K562 (cell line): ENCODE data around the gene BAIAP3. TPM values are rescaled to one million over a fixed set of nuclear protein-coding genes. Genes with fewer than 3 reads are reported as not detected.
A peak's percentile ranks its signal among the peaks of the same experiment; 100 is the strongest.

ENCODE experiments used
- ARHGAP35 ChIP-seq: fragments of 450-650 bp; IDR thresholded peaks from 2 replicates; pipeline ENCODE4 v1.6.1; 2018; ENCODE audit not compliant: partially characterized antibody
- CC2D1A ChIP-seq: fragments of 450-650 bp; IDR thresholded peaks from 2 replicates; pipeline ENCODE4 v1.6.1; 2017; ENCODE audit warnings: mild to moderate bottlenecking
- DDX20 ChIP-seq: fragments of 450-650 bp; IDR thresholded peaks from 2 replicates; pipeline ENCODE4 v1.6.1; 2016; ENCODE audit warnings: missing genetic modification characterization, low read depth, mild to moderate bottlenecking, missing compliant biosample characterization, moderate library complexity
- ESRRB ChIP-seq: fragments of 250-450 bp; sonication (Bioruptor Pico); IDR thresholded peaks from 2 replicates; pipeline ENCODE4 v1.5.0; 2020; ENCODE audit warnings: mild to moderate bottlenecking, moderate library complexity, borderline replicate concordance
- FOXK1 ChIP-seq: sonication (generic); formaldehyde crosslinking; IDR thresholded peaks from 2 replicates; pipeline ENCODE4 v1.8.0; 2022; ENCODE audit warnings: missing genetic modification reagents, mild to moderate bottlenecking, borderline replicate concordance
- GTF2E2 ChIP-seq: fragments of 200-800 bp; sonication (Bioruptor generic); IDR thresholded peaks from 2 replicates; pipeline ENCODE4 v1.6.1; 2016; ENCODE audit warnings: missing genetic modification characterization, missing compliant biosample characterization
- HMG20A ChIP-seq: fragments of 450-650 bp; formaldehyde crosslinking; conservative IDR thresholded peaks from 2 replicates; pipeline ENCODE4 v1.4.0; 2020; ENCODE audit warnings: mild to moderate bottlenecking, mixed read lengths
- KLF13 ChIP-seq: fragments of 450-650 bp; IDR thresholded peaks from 2 replicates; pipeline ENCODE4 v1.6.1; 2016; ENCODE audit warnings: missing genetic modification characterization, low read depth, mild to moderate bottlenecking, missing compliant biosample characterization, moderate library complexity, borderline replicate concordance
- LARP7 ChIP-seq: fragments of 450-650 bp; IDR thresholded peaks from 2 replicates; pipeline ENCODE4 v1.6.1; 2016
- MED1 ChIP-seq: sonication (generic); formaldehyde crosslinking; IDR thresholded peaks from 2 replicates; pipeline ENCODE4 v1.8.1; 2023; ENCODE audit warnings: missing genetic modification reagents, borderline replicate concordance
- MEIS2 ChIP-seq: fragments of 450-650 bp; IDR thresholded peaks from 2 replicates; pipeline ENCODE4 v1.6.1; 2014; ENCODE audit warnings: mild to moderate bottlenecking; ENCODE audit not compliant: partially characterized antibody
- NFE2L1 ChIP-seq: fragments of 450-650 bp; IDR thresholded peaks from 2 replicates; pipeline ENCODE4 v1.6.1; 2016; ENCODE audit warnings: missing genetic modification characterization, low read depth, mild to moderate bottlenecking, missing compliant biosample characterization, moderate library complexity, borderline replicate concordance
- PHTF2 ChIP-seq: fragments of 250-450 bp; sonication (Bioruptor Pico); IDR thresholded peaks from 2 replicates; pipeline ENCODE4 v1.5.0; 2021; ENCODE audit warnings: mild to moderate bottlenecking
- PURB ChIP-seq: sonication (generic); formaldehyde crosslinking; IDR thresholded peaks from 2 replicates; pipeline ENCODE4 v1.9.0; 2021; ENCODE audit warnings: low read depth, mild to moderate bottlenecking, missing genetic modification reagents
- TFAM ChIP-seq: fragments of 250-450 bp; sonication (Bioruptor Pico); conservative IDR thresholded peaks from 2 replicates; pipeline ENCODE4 v1.5.0; 2021; ENCODE audit warnings: mild to moderate bottlenecking, moderate library complexity
- TRIM28 ChIP-seq: fragments of 450-650 bp; IDR thresholded peaks from 2 replicates; pipeline ENCODE4 v1.6.1; 2017
- XRCC3 ChIP-seq: fragments of 450-650 bp; IDR thresholded peaks from 2 replicates; pipeline ENCODE4 v1.6.1; 2017; ENCODE audit warnings: mild to moderate bottlenecking, moderate library complexity
- ZBTB8A ChIP-seq: fragments of 450-650 bp; IDR thresholded peaks from 2 replicates; pipeline ENCODE4 v1.6.1; 2018; ENCODE audit warnings: mild to moderate bottlenecking, moderate library complexity; ENCODE audit not compliant: partially characterized antibody
- ZC3H11A ChIP-seq: IDR thresholded peaks from 2 replicates; pipeline ENCODE4 v1.6.1; 2012; ENCODE audit warnings: low read depth, low read length, improper control_type of control experiment
- ZNF143 ChIP-seq: sonication (generic); formaldehyde crosslinking; IDR thresholded peaks from 2 replicates; pipeline ENCODE4 v1.9.0; 2022; ENCODE audit warnings: mild to moderate bottlenecking, missing genetic modification reagents
- ZNF212 ChIP-seq: fragments of 450-650 bp; formaldehyde crosslinking; IDR thresholded peaks from 2 replicates; pipeline ENCODE4 v1.4.0; 2020; ENCODE audit warnings: mild to moderate bottlenecking
- ZNF436 ChIP-seq: fragments of 250-450, 450-650 bp; sonication (Bioruptor Pico); formaldehyde crosslinking; IDR thresholded peaks from 2 replicates; pipeline ENCODE4 v1.7.0; 2020; ENCODE audit warnings: mild to moderate bottlenecking
- polyA plus RNA-seq, 8 experiments: library from polyadenylated mRNA; depleted of rRNA in 4 of 8; stranded (reverse) in 5 of 8; unstranded in 3 of 8; fragments of >200 nt; fragmentation: Nextera tagmentation in 2 of 8; fragmentation: Illumina TruSeq in 1 of 8; extraction: Ambion mirVana in 2 of 8; extraction: Trizol in 1 of 8; gene quantifications; 2 replicates each; pipeline versions ENCODE4 v1.2.1 to v1.2.3, GENCODE V29; 2011 to 2014; ENCODE audit warnings: inconsistent platforms in 1 of 8, missing spikeins in 1 of 8
- total RNA-seq, 7 experiments: library from RNA; depleted of rRNA in 6 of 7; stranded (reverse); fragments of >200 nt in 6 of 7; fragmentation: Illumina TruSeq in 2 of 7; extraction: Trizol in 2 of 7; gene quantifications; 2 replicates each; pipeline versions ENCODE4 v1.2.1 to v1.2.3, GENCODE V29; 2011 to 2021; ENCODE audit warnings: low replicate concordance in 1 of 7
- TF ChIP-seq, protein P1 (sequence below): fragments of 250-450 bp; sonication (Bioruptor Pico); IDR thresholded peaks from 2 replicates; pipeline ENCODE4 v1.4.0; 2020; ENCODE audit warnings: mild to moderate bottlenecking, moderate library complexity
- TF ChIP-seq, protein P2 (sequence below): fragments of 450-650 bp; formaldehyde crosslinking; IDR thresholded peaks from 2 replicates; pipeline ENCODE4 v1.4.0; 2020; ENCODE audit warnings: mild to moderate bottlenecking, moderate library complexity
- TF ChIP-seq, protein P3 (sequence below): fragments of 450-650 bp; formaldehyde crosslinking; IDR thresholded peaks from 2 replicates; pipeline ENCODE4 v1.4.0; 2022; ENCODE audit warnings: missing genetic modification characterization

Gene BAIAP3
- total and polyA plus RNA-seq, 9 of the 15 experiments (the other 6 are each of a cell fraction or from before 2014, with no cell fraction given): 0.03 to 4.5 (median 0.57) TPM; not detected in 1

DNA sequence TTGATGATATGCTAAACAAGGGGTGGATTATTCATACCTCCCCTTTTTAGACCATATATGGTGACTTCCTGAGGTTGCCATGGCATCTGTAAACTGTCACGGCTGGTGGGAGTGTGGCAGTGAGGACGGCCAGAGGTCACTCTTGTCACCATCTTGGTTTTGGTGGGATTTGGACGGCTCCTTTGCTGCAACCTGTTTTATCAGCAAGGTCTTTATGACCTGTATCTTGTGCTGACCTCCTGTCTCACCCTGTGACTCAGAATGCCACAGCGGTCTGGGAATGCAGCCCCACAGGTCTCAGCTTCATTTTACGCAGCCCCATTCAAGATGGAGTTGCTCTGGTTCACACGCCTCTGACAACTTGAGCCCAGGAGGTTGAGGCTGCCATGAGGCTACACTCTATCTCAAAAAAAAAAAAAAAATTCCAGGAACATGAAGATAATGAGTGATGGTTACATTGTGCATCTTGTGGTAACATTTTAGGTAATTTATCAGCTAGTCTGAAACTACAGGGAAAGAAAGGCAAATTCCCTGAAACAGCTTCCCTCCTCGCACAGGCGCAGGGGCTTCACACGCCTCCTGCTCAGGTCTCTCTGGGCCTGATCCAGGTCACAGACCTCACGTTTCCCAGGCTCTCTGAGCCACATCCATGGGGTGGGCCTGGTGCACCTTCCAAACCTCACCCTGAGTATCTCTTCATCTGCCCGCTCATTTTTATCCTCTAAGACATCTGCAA, 39.4 kb upstream of the BAIAP3 start (continued):
- TF ChIP-seq ZNF143 (CRISPR knock-in tag) (no peak), MED1 (CRISPR knock-in tag) (no peak), FOXK1 (CRISPR knock-in tag) (0 out of 2 replicates have a peak, but pooled peaks have one; percentile 38), TFAM (CRISPR knock-in tag) (no peak), XRCC3 (no peak), PHTF2 (CRISPR knock-in tag) (0 out of 2 replicates have a peak, but pooled peaks have one; percentile 78), GTF2E2 (tag) (peak; percentile 99), PURB (CRISPR knock-in tag) (no peak), LARP7 (no peak), HMG20A (peak; percentile 83), ARHGAP35 (no peak), MEIS2 (no peak), ZNF212 (CRISPR knock-in tag) (peak; percentile 92), ZNF436 (CRISPR knock-in tag) (no peak), NFE2L1 (tag) (peak; percentile 83), ESRRB (CRISPR knock-in tag) (peak; percentile 79), TRIM28 (no peak), KLF13 (tag) (peak; percentile 97), ZBTB8A (no peak), ZC3H11A (no peak), CC2D1A (no peak), DDX20 (tag) (peak; percentile 99)
- TF ChIP-seq, protein P1, sequence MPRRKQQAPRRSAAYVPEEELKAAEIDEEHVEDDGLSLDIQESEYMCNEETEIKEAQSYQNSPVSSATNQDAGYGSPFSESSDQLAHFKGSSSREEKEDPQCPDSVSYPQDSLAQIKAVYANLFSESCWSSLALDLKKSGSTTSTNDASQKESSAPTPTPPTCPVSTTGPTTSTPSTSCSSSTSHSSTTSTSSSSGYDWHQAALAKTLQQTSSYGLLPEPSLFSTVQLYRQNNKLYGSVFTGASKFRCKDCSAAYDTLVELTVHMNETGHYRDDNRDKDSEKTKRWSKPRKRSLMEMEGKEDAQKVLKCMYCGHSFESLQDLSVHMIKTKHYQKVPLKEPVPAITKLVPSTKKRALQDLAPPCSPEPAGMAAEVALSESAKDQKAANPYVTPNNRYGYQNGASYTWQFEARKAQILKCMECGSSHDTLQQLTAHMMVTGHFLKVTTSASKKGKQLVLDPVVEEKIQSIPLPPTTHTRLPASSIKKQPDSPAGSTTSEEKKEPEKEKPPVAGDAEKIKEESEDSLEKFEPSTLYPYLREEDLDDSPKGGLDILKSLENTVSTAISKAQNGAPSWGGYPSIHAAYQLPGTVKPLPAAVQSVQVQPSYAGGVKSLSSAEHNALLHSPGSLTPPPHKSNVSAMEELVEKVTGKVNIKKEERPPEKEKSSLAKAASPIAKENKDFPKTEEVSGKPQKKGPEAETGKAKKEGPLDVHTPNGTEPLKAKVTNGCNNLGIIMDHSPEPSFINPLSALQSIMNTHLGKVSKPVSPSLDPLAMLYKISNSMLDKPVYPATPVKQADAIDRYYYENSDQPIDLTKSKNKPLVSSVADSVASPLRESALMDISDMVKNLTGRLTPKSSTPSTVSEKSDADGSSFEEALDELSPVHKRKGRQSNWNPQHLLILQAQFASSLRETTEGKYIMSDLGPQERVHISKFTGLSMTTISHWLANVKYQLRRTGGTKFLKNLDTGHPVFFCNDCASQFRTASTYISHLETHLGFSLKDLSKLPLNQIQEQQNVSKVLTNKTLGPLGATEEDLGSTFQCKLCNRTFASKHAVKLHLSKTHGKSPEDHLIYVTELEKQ (CRISPR knock-in tag): peak; percentile 98
- TF ChIP-seq, protein P2, sequence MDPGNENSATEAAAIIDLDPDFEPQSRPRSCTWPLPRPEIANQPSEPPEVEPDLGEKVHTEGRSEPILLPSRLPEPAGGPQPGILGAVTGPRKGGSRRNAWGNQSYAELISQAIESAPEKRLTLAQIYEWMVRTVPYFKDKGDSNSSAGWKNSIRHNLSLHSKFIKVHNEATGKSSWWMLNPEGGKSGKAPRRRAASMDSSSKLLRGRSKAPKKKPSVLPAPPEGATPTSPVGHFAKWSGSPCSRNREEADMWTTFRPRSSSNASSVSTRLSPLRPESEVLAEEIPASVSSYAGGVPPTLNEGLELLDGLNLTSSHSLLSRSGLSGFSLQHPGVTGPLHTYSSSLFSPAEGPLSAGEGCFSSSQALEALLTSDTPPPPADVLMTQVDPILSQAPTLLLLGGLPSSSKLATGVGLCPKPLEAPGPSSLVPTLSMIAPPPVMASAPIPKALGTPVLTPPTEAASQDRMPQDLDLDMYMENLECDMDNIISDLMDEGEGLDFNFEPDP (CRISPR knock-in tag): peak; percentile 93
- TF ChIP-seq, protein P3, sequence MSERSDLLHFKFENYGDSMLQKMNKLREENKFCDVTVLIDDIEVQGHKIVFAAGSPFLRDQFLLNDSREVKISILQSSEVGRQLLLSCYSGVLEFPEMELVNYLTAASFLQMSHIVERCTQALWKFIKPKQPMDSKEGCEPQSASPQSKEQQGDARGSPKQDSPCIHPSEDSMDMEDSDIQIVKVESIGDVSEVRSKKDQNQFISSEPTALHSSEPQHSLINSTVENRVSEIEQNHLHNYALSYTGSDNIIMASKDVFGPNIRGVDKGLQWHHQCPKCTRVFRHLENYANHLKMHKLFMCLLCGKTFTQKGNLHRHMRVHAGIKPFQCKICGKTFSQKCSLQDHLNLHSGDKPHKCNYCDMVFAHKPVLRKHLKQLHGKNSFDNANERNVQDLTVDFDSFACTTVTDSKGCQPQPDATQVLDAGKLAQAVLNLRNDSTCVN (CRISPR knock-in tag): peak; percentile 98
